ENCODE measurements around the gene SFI1.
"Not testable (repeated sequence)": the region's sequence is repeated elsewhere in the genome, so short reads cannot be mapped to it uniquely, and the experiment has no call there.

Gene SFI1

GRCh38 chr22:31579835-31580242 lies 83.5 kb downstream of the SFI1 start:
- H3K4me3 ChIP-seq (replicated peaks; ENCODE audit: low read depth, low read length): no peak overlapping the region
- DNase-seq (ENCODE audit: low read depth): no peak
- no peak for TF ChIP-seq CTCF (IDR thresholded peaks at IDR 0.05; ENCODE audit: low read length, missing control alignments)

- peak; percentile 50 for DNase-seq (ENCODE audit: low read depth)
- H3K4me3 ChIP-seq (replicated peaks; ENCODE audit: low read depth, low read length): no peak overlapping the region
- TF ChIP-seq CTCF (IDR thresholded peaks at IDR 0.05; ENCODE audit: low read length, missing control alignments): no peak
Measured at GRCh38 chr22:31583861-31584485, 87.6 kb downstream of the SFI1 start.

GRCh38 chr22:31584804-31585160 lies 88.4 kb downstream of the SFI1 start:
- TF ChIP-seq CTCF (IDR thresholded peaks at IDR 0.05; ENCODE audit: low read length, missing control alignments): no peak
- no peak for DNase-seq (ENCODE audit: low read depth)
- no peak overlapping the region for H3K4me3 ChIP-seq (replicated peaks; ENCODE audit: low read depth, low read length)

GRCh38 chr22:31585161-31585859 lies 89.0 kb downstream of the SFI1 start:
- peak; percentile 61 for DNase-seq (ENCODE audit: low read depth)
- no peak overlapping the region for H3K4me3 ChIP-seq (replicated peaks; ENCODE audit: low read depth, low read length)
- TF ChIP-seq CTCF (IDR thresholded peaks at IDR 0.05; ENCODE audit: low read length, missing control alignments): no peak

GRCh38 chr22:31586137-31586920 lies 90.0 kb downstream of the SFI1 start:
- TF ChIP-seq CTCF (IDR thresholded peaks at IDR 0.05; ENCODE audit: low read length, missing control alignments): no peak
- H3K4me3 ChIP-seq (replicated peaks; ENCODE audit: low read depth, low read length): no peak overlapping the region
- peak; percentile 93 for DNase-seq (ENCODE audit: low read depth)

- H3K4me3 ChIP-seq (replicated peaks; ENCODE audit: low read depth, low read length): no peak overlapping the region
- TF ChIP-seq CTCF (IDR thresholded peaks at IDR 0.05; ENCODE audit: low read length, missing control alignments): no peak
- DNase-seq (ENCODE audit: low read depth): no peak
Measured at GRCh38 chr22:31588970-31589675, 92.8 kb downstream of the SFI1 start.

GRCh38 chr22:31590161-31590560 lies 93.8 kb downstream of the SFI1 start:
- DNase-seq (ENCODE audit: low read depth); H3K4me3 ChIP-seq (replicated peaks; ENCODE audit: low read depth, low read length): not testable (repeated sequence)
